ENCODE data around the gene VWA3A. TPM values are rescaled to one million over a fixed set of nuclear protein-coding genes. Genes with fewer than 3 reads are reported as not detected.

The VWA3A gene
- total and polyA plus RNA-seq, 2 of the 8 experiments (the other 6 are each of a cell fraction or from before 2014, with no cell fraction given) = 0.05 TPM; not detected in 1

DNA sequence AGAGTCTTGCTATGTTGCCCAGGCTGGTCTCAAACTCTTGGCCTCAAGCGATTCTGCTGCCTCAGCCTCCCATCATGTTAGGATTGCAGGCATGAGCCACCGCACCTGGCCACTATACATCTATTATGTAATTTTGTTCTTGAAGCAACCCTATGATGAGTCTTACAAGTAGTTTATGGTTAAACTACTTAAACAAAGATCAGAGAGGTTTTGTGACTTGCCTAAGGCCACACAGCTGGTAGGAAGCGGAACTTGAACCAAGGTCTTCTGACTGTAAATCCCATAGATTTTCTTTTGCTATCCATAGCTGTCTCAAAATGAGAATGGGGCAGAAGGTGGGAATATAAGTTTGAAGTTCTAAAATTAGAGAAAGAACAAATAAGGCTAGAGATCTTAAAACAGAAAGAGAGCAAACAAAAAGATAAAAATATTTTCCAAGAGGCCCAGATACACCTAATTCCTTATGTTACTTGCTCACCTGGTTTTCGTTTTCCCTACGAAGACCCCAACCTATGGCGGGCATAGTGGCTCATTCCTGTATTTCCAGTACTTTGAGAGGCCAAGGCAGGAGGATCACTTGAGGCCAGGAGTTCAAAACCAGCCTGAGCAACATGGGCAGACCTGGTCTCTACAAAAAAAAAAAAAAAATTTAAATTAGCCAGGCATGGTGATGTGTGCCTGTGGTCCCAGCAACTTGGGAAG is 32.4 kb downstream of the VWA3A start:
- Histone ChIP-seq H3K23me2 (ENCODE audit: low read depth, low read length) (no peaks in the 10 kb centered on the region; the same call in 1 of the 2 replicates), H3K23ac (ENCODE audit: insufficient read length) (no peak overlapping the region), H4K5ac (ENCODE audit: insufficient read length, low read depth, low read length) (no peak overlapping the region), H3K14ac (ENCODE audit: insufficient read length) (no peak overlapping the region), H2BK12ac (ENCODE audit: low read depth, low read length) (no peak overlapping the region), H3K27me3 (replicated peaks in 1 of 4; ENCODE audit: control insufficient read depth in 3 of 4, extremely low read depth in 1 of 4, insufficient read depth in 3 of 4, low read length in 3 of 4) (no peaks in the 10 kb centered on the region), H3K18ac (ENCODE audit: extremely low read depth, low read length) (no peak overlapping the region), H3K79me1 (ENCODE audit: low read depth, low read length) (no peaks in the 10 kb centered on the region), H2AFZ (ENCODE audit: low read length) (no peak overlapping the region), H3K9me3 (ENCODE audit: insufficient read depth in 2 of 2, low read depth in 1 of 2, low read length in 1 of 2) (no peaks in the 10 kb centered on the region), H3K36me3 (ENCODE audit: control insufficient read depth in 2 of 4, insufficient read depth in 4 of 4, low read length in 3 of 4) (no peaks in the 10 kb centered on the region), H2BK20ac (ENCODE audit: low read length) (no peak overlapping the region), H3K56ac (replicated peaks; ENCODE audit: insufficient read length, low read depth, low read length) (no peak overlapping the region), H3K27ac (ENCODE audit: low read depth, low read length) (no peak overlapping the region), H2BK120ac (replicated peaks; ENCODE audit: low read depth, low read length) (no peak overlapping the region), H2BK5ac (ENCODE audit: low read depth, low read length) (no peak overlapping the region), H3K4me1 (replicated peaks in 1 of 4; ENCODE audit: control insufficient read depth in 3 of 4, insufficient read depth in 4 of 4, low read length in 3 of 4) (no peaks in the 10 kb centered on the region), H4K8ac (ENCODE audit: extremely low read depth, insufficient read depth, low read length) (no peak overlapping the region), H2BK15ac (ENCODE audit: low read length) (no peak overlapping the region), H3K4me2 (ENCODE audit: insufficient read depth in 1 of 2, low read depth in 2 of 2, low read length in 2 of 2) (no peak overlapping the region), H3K79me2 (ENCODE audit: control insufficient read depth in 1 of 2, insufficient read depth in 2 of 2, low read length in 2 of 2) (no peaks in the 10 kb centered on the region), H4K20me1 (replicated peaks in 1 of 2; ENCODE audit: control insufficient read depth in 1 of 2, insufficient read depth in 2 of 2, low read length in 2 of 2) (no peaks in the 10 kb centered on the region), H4K91ac (replicated peaks; ENCODE audit: insufficient read length, low read length) (no peak overlapping the region), H3K4ac (replicated peaks; ENCODE audit: insufficient read length, low read depth, low read length) (no peak overlapping the region), H2AK5ac (ENCODE audit: low read depth, low read length) (no peak overlapping the region), H3K4me3 (ENCODE audit: extremely low read depth in 1 of 4, insufficient read depth in 2 of 4, low read depth in 3 of 4, low read length in 4 of 4) (no peak overlapping the region), H3K9ac (replicated peaks in 1 of 4; ENCODE audit: extremely low read depth in 1 of 4, low read depth in 3 of 4, low read length in 3 of 4) (no peak overlapping the region)
- DNase-seq (ENCODE audit: low read depth in 1 of 2, low spot score in 2 of 2) (no peak), FAIRE-seq (no peak)
- ChIA-PET CTCF (ENCODE audit: partially characterized antibody) (interaction anchor here (0.6 to 3.7 kb wide), 7 partner anchors 10 to 224 kb away, joined by 3 to 16 read pairs (median 3); no protein-coding TSS in a partner anchor), POLR2A (ENCODE audit: partially characterized antibody) (no interaction called here)
- WGBS, 2 experiments (ENCODE audit: extremely low coverage in 1 of 2, insufficient coverage in 1 of 2, insufficient read length in 1 of 2, insufficient replicate concordance in 2 of 2, low coverage in 1 of 2, low lambda C conversion rate in 2 of 2, missing lambda C conversion rate in 1 of 2) = 96% methylated on average over 6 of the region's 6 CpGs; no CpG with 5 or more reads in 1 of the 2 experiments
- no peak for TF ChIP-seq RNF2 (IDR thresholded peaks at IDR 0.05; ENCODE audit: borderline replicate concordance, low read depth, low read length, missing control alignments, poor library complexity, severe bottlenecking)
- TF ChIP-seq SIRT6 (IDR thresholded peaks at IDR 0.05; ENCODE audit: low read length) = no peak
- no peak for TF ChIP-seq CTBP2 (IDR thresholded peaks at IDR 0.05; ENCODE audit: borderline replicate concordance, insufficient read depth, insufficient read length, low read length)
- no peak for TF ChIP-seq CTCF (IDR thresholded peaks at IDR 0.05; ENCODE audit: control extremely low read depth in 1 of 3, insufficient read depth in 1 of 3, low read depth in 1 of 3, low read length in 3 of 3)
- TF ChIP-seq CHD2 (IDR thresholded peaks at IDR 0.05; ENCODE audit: low read length) = no peak
- TF ChIP-seq TAF1 (IDR thresholded peaks at IDR 0.05; ENCODE audit: low read depth, low read length) = no peak
- TF ChIP-seq NRF1 (IDR thresholded peaks at IDR 0.05; ENCODE audit: low read depth, low read length) = no peak
- no peak for TF ChIP-seq CBX8 (IDR thresholded peaks at IDR 0.05; ENCODE audit: borderline replicate concordance, low read depth, low read length)
- TF ChIP-seq CBX5 (IDR thresholded peaks at IDR 0.05; ENCODE audit: low read depth, low read length) = no peak
- no peak for TF ChIP-seq POLR2AphosphoS5 (IDR thresholded peaks at IDR 0.05; ENCODE audit: low read depth, low read length)
- TF ChIP-seq POU5F1 (IDR thresholded peaks at IDR 0.05; ENCODE audit: low read depth, low read length) = no peak

Data from H1 (cell line).